Measurements from ENCODE around the gene SPHK2.

The SPHK2 gene

DNA sequence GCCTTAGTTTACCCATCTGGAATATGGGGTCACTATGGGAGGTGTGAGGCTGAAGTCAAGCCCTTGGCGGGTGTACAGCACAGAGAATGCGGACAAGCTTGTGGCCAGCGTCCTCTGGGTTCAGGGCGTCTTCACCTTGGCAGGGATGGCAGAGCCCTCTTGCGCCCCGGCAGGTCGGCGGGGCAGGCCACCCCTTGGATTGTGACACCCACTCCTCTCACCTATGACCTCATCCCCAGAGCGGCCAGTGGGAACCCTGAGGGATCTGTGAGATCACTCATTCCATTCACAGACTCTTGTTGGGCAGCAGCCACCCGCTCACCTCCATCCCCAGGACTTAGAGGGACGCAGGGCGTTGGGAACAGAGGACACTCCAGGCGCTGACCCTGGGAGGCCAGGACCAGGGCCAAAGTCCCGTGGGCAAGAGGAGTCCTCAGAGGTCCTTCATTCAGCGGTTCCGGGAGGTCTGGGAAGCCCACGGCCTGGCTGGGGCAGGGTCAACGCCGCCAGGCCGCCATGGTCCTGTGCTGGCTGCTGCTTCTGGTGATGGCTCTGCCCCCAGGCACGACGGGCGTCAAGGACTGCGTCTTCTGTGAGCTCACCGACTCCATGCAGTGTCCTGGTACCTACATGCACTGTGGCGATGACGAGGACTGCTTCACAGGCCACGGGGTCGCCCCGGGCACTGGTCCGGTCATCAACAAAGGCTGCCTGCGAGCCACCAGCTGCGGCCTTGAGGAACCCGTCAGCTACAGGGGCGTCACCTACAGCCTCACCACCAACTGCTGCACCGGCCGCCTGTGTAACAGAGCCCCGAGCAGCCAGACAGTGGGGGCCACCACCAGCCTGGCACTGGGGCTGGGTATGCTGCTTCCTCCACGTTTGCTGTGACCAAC is 12.6 kb upstream of the SPHK2 start, which contains the start of gene SPACA4:
Gene SPACA4 (plus strand): TSS at position 280 of the 896 bp plus-strand sequence. CDS start 237 bp downstream, at position 517.
- DNase-seq (ENCODE audit: low read depth): no peak

DNA sequence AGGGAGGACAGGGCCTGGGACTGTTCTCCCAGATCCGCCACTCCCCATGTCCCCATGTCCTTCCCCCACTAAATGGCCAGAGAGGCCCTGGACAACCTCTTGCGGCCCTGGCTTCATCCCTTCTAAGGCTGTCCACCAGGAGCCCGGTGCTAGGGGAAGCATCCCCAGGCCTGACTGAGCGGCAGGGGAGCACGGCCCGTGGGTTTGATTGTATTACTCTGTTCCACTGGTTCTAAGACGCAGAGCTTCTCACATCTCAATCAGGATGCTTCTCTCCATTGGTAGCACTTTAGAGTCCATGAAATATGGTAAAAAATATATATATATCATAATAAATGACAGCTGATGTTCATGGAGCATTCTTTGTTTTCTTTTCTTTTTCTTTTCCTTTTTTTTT is 11.9 kb upstream of the SPHK2 start:
- DNase-seq (ENCODE audit: low read depth): no peak

DNA sequence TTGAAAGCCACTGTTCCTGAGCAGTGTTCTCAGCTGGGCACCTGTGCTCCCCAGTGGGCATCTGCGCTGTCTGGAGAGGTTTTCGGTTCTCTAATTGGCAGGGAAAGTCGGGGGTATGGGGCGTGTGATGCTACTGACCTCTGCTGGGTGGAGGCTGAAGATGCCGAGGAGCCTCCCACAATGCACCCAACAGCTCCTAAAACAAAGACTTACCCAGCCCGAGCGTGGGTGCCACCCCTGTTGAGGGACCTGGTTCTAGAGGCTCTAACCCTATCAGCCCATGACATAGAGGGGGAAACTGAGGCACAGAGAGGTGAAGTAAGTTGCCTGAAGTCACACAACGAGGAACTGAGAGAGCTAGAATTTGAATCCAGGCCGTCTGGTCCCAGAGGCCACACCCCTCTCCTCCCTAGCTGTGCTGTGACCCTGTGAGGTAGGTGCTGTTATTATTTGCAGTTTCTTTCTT is 10.5 kb upstream of the SPHK2 start:
- no peak for DNase-seq (ENCODE audit: low read depth)

DNA sequence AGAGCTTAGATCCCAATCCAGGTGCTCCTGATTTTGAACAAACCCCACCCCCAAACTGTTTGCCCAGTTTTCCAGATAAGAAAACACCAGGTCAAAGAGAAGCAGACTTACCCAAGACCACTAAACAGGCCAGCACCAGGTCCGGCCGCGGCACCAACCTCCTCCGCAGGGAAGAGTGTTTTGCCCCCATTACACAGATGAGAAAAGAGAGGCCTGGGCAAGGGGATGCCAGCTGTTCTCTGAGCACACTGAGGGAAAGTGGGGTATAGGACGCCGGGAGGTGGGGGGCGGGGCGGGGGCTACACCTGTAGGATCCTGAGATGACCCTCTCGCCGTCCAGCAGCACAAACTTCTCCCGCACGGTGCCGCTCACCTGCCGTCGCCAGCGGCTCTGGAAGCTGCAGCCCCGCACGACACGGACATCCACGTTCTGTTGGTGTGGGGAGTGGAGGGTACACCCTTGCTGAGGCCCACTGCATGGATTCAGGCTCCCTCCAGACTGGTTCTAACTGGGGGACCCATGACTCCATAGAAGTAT is 9.7 kb upstream of the SPHK2 start:
- no peak for DNase-seq (ENCODE audit: low read depth)

DNA sequence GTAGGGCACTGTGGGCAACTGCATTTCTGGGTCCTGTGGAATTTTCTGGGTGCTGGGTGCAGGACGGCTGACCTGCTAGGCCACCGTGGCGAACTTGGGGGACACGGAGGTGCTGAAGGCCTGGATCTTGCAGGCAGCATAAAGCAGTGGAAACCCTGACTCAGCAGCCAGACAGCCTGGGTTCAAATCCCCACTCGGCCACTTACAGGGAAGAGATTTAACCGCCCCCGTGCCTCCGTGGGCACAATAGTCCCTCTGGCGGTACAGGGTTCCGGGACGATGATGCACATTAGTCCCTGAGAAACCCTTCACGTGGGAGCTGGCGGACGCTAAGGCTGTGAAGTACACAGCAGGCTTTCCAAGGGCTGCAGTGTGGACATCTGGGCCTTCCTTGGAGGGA is 7.4 kb upstream of the SPHK2 start:
- no peak for DNase-seq (ENCODE audit: low read depth)

DNA sequence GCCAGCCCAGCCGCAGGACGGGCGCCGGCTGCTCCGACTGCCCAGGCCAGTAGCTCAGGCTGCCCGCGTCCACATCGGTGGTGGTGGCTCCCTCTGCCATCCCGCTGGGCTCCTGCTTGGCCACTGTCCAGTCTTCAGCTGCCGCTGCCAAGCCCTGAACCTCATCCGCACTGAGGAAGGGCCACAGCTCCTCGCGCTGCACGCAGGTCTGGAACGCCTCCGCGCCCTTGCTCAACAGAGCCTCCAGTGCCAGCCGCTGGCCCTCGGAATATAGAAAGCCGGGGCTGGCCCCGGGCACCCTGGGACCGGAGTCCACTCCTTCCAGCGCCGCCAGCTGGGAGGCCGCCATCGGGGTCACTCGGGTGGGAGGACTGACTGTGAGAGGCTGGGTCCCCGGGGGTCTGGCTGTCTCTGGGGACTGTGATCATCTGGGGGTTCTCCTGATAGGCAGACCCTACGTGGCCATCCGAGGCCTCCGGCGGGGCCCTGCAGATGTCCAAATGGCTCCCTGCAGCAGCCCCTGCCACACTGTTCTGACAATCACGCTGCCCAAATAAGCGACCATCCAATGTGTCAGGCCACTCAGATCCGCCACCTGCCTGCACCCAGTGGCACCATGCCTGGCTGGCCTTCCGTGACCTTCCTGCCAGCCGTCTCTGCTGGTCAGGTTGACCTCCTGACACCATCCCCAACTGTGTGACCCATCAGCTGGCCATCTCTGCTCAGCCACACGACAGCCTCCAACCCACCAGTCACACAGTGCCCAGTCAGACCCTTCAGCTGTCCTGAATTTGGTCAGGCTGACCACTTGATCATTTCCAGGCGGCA is 6.1 kb upstream of the SPHK2 start:
- no peak for DNase-seq (ENCODE audit: low read depth)

DNA sequence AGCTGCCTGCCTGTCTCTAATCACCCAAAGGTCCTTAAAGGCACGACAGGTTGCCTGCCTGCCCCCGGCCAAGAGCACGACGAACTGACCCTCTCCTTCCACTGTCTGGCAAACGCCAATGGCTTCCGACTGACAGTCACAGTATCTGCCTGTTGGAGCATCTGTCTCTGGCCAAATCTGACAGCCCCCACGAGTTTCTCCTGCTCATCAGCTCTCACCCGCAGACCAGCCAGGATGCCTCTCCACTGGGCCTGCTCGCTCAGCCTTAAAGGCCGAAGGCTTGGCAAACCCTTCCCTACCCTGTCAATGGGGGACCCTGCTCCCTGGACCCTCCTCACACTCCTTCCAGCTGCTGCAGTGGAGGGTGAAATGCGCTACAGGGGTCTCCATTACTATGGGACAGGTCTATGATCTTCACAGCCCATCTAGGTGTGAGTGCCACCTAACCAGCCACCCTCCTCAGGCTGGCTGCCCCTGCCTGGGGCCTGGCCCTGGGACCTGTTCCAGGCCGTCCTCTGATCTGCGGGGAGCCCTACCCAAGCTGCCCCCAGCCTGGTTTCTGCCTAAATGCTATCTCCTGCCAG is 5.4 kb upstream of the SPHK2 start:
- DNase-seq (ENCODE audit: low read depth): no peak

DNA sequence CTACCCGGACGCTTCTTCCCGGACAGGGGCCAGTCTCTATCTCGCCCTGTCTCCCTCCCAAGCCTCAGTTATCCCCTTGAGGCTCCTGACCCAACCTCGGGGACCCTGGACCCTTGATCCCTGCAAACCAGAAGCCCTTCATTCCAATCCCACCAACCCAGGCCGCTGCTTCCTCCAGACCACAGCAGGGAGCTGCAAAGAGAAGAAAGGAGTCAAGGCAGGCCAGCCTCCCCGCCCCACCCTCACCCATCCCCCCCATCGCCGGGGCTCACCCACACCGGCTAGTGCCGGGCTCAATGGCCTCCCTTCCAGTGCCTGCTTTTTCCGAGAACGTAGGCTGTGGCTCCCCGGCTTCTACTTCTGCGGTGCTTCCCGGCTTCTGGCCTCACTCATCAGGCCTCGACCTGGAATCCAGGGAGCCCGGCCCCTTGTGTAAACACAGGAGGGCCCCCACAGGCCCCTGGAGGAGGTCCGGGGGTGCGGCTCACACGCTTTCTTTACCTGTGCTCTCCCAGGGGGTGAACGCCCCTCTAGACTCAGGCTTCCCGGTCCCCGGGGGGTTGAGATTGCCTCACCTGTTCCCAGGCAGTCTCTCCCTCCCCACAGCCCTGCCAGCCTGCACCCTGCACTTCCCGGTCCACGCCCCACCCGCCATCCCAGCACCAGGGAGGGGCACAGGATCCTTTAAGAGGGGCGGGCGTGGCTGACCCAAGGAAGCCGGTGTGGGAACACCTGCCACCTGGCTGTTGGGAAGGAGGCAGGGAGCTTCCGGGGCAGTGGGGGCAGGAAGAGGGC is 4.7 kb upstream of the SPHK2 start, which contains the start of gene FAM83E:
Gene FAM83E (minus strand): TSS at position 641 of the 795 bp plus-strand sequence. CDS start 1,704 bp downstream, outside the sequence.
- no peak for DNase-seq (ENCODE audit: low read depth)

DNA sequence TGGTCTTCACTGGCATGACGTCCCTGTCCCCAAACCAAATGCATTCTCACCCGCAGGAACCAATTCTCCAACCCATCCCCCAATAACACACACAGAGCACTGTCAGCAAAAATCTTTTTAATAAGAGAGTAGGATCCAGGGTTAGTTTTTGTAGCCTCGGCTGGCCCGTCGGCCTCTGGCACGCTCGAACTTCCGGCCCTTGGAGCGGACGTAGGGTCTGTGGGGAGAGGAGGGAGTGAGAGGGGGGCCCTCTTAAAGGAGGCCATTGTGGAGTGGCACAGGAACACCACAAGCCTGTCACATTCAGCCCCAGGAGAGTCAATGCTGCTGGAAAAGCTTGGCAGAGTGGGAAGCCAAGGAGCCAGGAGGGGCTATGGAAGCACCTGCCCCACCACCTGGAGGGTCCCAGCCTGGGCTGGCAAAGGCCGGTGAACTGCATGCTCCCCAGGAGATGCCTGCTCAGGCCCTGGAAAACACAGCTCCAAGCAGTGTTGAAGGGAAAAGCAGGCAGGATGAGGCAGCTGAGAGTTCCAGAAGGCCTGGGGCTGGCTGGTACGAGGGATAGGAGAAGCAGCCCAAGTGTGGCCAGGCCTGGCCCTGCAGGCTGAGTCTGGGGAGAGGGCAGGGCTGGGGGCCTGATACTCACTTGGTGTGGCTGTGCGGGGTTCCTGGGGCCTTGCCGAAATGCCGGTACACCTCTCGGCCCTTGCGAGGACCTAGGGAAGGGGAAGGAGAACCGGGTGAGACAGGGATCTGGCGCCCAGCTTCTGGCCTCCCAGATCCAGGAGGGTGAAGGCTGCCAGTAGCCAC is 3.9 kb upstream of the SPHK2 start:
- no peak for DNase-seq (ENCODE audit: low read depth)

DNA sequence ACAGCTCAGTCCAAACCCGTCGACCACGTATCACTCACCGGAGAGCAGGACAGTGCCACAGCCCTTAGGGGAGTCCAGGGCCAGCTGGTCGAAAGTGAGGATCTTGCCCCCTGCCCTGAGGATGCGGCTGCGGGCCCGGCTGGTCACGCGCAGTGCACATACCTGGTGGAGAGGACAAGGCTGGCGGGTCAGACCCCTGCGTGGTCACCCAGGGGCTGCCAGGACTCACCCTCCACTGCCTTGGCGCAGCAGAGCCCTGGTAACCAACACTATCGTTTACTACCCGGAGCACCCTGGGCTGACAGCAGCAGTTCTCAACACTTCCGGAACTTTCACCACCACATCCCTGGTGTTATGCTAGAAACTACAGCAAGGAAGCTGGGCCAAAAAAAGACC is 3.3 kb upstream of the SPHK2 start:
- no peak for DNase-seq (ENCODE audit: low read depth)

DNA sequence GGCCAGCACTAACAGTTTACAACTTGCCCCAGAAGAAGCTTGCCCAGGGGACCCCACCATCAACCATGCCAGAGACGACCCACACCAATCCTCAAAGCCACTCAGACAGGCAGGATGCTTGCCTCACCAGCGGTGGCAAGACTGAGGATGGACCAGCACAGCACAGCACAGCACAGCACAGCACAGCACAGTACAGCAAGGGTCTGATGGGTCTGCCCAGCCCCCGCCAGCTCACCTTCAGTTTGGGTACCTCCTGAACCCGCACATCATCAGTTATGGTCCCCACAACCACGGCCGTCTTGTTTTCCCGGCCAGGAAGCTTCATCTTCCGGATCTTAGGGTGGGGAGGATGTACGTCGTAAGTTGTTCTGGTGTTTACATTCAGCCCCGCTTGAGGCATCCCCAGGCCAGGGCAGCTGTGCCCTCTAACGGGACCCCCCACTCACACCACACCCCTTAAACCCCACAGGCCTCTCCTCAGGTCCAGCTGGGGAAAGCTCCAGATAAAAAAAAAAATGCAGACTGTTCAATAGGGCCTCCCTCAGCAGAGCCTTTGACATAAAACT is 2.7 kb upstream of the SPHK2 start:
- DNase-seq (ENCODE audit: low read depth): no peak

DNA sequence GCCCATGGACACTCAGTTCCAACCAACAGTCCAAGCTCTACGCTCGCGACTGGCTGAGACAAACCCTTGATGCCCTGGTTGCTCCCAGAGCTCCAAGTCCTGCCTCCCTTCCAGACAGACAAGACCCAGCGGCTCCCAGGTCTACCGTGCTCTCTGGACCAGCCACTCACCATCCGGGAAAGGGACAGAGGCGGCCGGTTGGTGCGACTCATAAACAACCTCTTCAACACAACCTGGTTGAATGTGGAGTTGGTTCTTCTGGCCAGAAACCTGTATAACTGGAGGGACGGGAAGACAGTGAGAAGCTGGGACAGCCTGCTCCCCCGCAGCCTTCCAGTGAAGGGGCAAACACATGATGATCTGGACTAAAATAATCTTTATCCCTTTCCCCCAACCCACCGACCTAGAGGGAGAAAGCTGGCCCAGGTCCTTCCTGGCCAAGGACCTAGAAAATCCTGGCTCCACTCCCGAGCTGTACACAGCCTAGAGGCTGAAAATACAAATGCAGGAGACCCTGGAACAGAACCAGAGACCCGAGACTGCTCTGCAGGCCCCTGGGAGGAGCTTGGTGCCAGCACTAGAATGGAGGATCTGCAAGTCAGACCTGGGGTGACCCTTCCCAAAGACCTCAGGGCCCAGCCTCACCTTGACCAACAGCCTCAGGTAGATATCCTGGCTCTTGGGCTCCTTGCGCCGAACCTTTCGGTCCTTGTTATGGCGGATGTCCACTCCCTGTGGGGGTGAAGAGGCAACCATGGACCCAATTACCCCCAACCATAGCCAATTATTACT is 2.0 kb upstream of the SPHK2 start:
- DNase-seq (ENCODE audit: low read depth): no peak

DNA sequence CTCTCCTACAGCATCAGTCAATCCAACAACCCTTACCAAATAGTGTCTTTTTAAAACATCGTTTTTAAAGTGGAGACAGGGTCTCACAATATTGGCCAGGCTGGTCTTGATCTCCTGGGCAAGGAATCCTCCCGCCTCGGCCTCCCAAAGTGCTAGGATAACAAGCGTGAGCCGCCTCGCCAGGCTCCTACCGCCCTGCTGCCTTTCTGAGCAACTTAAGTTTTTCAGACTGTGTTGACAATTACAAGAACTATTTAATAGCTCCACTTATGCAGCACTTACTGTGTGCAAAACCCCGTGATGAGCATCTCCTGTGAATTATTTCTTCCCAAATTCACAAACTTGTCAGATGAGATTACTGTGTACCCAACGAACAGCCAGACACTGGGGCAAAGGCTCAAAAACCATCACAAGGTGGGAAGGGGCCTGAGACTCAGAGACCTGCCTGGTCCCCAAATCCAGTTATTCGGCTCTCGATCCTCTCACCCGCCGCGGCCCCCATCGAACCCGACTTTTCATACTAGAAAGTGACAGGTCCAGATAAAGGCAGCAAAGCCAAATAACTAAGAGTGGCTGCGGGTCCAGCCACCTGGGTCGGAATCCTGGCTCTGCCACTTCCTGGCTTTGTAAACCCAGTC is 909 bp upstream of the SPHK2 start:
- DNase-seq (ENCODE audit: low read depth): no peak

DNA sequence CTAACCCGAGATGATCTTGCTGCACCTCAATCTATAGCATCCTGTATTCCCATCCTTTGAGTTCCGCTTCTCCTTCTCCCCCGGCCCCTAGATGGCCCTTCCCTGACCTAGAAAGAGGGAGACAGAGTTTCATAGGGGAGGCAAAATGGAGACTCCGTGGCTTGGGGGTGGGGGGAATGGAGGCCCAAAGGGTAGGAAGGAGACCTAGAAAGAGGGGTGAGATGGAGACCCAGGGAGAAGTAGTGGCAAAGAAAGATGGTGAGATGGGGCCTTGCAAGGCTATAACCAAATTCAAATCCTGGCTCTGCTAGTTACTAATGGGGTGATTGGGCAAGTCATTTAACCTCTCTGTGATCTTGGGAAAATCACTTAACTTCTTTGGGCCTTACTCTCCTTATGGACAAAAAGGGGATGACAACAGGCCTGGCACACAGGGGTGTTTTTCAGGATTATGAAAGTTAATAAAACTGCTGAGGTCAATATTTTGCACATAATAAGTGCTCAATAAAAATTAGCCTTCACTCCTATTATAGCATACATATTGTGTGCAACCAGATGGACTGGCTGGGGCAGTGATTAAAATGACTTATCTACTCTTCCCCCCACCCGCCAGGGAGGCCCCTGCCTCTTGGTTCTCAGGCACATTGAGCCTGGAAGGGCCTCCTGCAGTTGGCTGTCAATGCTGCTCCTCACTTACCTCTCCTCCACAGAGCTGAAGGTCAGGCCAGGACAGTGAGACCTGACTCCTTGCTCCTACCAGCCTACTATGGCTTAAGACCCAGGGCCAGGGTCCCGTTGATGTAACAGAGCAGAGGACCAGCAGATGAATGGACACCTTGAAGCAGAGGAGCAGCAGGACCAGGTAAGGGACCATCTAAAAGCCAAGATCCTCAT is 633 bp downstream of the SPHK2 start:
- no peak for DNase-seq (ENCODE audit: low read depth)

DNA sequence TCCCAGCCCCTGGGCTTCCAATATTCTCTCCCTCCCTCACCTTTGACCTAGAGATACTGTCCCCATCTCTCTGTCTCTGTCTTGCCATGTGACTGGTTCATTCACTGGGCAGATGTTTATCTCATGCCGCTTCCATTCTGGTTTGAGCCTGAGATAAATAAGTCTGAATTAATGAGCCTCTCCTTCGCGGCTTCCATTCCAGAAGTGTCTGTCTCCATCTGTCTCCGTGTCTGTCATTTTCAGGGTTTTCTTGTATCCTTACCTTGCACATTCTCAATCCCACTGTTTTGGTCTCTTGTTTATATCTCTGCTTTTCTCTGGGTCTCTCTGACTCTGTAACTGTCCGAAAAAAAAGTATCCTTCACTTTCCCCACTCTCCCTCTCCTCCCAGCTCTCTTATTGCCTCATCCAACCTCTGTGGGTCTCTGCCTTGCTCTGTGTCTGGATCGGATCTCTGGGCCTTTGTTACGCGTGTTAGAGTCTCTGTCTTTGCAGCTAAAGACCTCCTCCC is 4.3 kb downstream of the SPHK2 start:
- no peak for DNase-seq (ENCODE audit: low read depth)

DNA sequence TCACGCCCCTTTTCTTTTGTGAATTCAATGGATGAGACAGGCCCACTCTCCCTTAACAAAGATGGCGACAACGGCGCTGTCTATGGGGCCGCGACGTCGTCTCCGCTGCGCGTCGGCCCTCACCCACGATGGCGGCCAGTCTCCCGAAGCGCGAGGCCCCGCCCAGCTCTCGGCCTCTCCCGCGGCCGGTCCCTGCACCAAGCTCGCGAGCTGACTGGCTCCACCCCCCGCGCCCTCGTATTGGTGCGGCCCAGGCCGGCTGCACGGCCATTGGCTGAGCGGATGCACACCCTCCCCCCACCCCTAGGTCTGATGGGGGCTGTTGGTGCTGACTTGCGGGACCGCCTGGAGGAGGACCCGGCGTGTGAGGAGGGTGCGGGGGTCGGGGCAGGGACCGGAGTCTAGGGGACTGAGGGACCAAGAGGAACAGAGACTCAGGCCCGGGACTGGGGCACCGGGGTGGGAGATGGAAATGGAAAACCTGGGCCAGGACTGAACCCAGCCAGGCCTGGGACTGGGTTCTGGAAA is 4.8 kb downstream of the SPHK2 start:
- DNase-seq (ENCODE audit: low read depth): peak; percentile 80

All from GM04503 (cell line).